HL-60 (cell line): ENCODE measurements around the gene MYOF.

ENCODE experiments used
- DNase-seq, 2 experiments: peaks; one replicate each; pipeline ENCODE4 v3.0.0-alpha.2; 2010 to 2020; ENCODE audit warnings: low read depth in 1 of 2, low spot score in 1 of 2
- H3K27ac ChIP-seq: fragments of 250-450 bp; sonication (Bioruptor Pico); replicated peaks from 2 replicates; pipeline ENCODE4 v1.5.1; 2020; ENCODE audit warnings: mild to moderate bottlenecking, moderate library complexity
- H3K27me3 ChIP-seq: fragments of 250-450 bp; sonication (Bioruptor Pico); 2 replicates; pipeline ENCODE4 v1.5.1; 2021; ENCODE audit warnings: mild to moderate bottlenecking, moderate library complexity; ENCODE audit not compliant: insufficient read depth, poor library complexity, severe bottlenecking
- H3K4me3 ChIP-seq: replicated peaks from 2 replicates; pipeline ENCODE4 v1.5.1; 2011; ENCODE audit warnings: mild to moderate bottlenecking, control low read depth, low read length; ENCODE audit not compliant: insufficient read depth
- CTCF ChIP-seq: IDR thresholded peaks from one replicate; pipeline ENCODE4 v1.5.1; 2011; ENCODE audit warnings: low read length, control low read depth, inconsistent platforms; ENCODE audit not compliant: insufficient read depth
- GABPA ChIP-seq: IDR thresholded peaks from 2 replicates; pipeline ENCODE4 v1.6.1; 2012; ENCODE audit warnings: low read depth
- POLR2AphosphoS5 ChIP-seq: IDR thresholded peaks from 2 replicates; pipeline ENCODE4 v1.6.1; 2012; ENCODE audit warnings: low read depth
- REST ChIP-seq: IDR thresholded peaks from 2 replicates; pipeline ENCODE4 v1.6.1; 2012; ENCODE audit warnings: low read depth; ENCODE audit not compliant: insufficient replicate concordance
- SPI1 ChIP-seq: IDR thresholded peaks from 2 replicates; pipeline ENCODE4 v1.6.1; 2012; ENCODE audit warnings: low read depth, mild to moderate bottlenecking, borderline replicate concordance

MYOF gene

GRCh38 chr10:93300981-93301380 lies 181.2 kb downstream of the MYOF start:
- no peak for DNase-seq
- Histone ChIP-seq H3K27ac (no peak overlapping the region), H3K4me3 (no peak overlapping the region), H3K27me3 (no peaks in the 10 kb centered on the region)
- no peak for TF ChIP-seq REST

- no peak for DNase-seq
- TF ChIP-seq SPI1 (no peak), POLR2AphosphoS5 (no peak), REST (no peak), CTCF (no peak), GABPA (no peak)
- H3K27ac ChIP-seq = no peak overlapping the region
- H3K4me3 ChIP-seq = no peak overlapping the region
- no peaks in the 10 kb centered on the region for H3K27me3 ChIP-seq
Measured at GRCh38 chr10:93300288-93300917, 181.7 kb downstream of the MYOF start.

- H3K4me3 ChIP-seq = no peak overlapping the region
- no peak overlapping the region for H3K27ac ChIP-seq
- DNase-seq = no peak
- TF ChIP-seq GABPA (no peak), SPI1 (no peak), REST (no peak)
- no peaks in the 10 kb centered on the region for H3K27me3 ChIP-seq
Measured at GRCh38 chr10:93299606-93300287, 182.4 kb downstream of the MYOF start.

GRCh38 chr10:93299195-93299594 lies 182.9 kb downstream of the MYOF start:
- Histone ChIP-seq H3K27me3 (no peaks in the 10 kb centered on the region), H3K27ac (no peak overlapping the region), H3K4me3 (no peak overlapping the region)
- no peak for DNase-seq
- TF ChIP-seq REST (no peak), GABPA (no peak), POLR2AphosphoS5 (no peak), SPI1 (no peak), CTCF (no peak)
